Peyer's patch (tissue), 4 donors: Measurements from ENCODE around the gene SAMD4B. TPM values are rescaled to one million over a fixed set of nuclear protein-coding genes. Genes with fewer than 3 reads are reported as not detected.

Source experiments
- DNase-seq, 3 donors: peaks; one replicate each; pipeline ENCODE4 v3.0.0-alpha.2; 2017 to 2019
- H3K27ac ChIP-seq, 4 donors: fragments of 200-600 bp; sonication (generic); one replicate each; pipeline ENCODE4 v1.5.1; 2016 to 2019
- H3K27me3 ChIP-seq, 2 donors: fragments of 200-600 bp; sonication (generic); one replicate each; pipeline ENCODE4 v1.5.1; 2019
- H3K36me3 ChIP-seq, 3 donors: fragments of 200-600 bp; sonication (generic); one replicate each; pipeline ENCODE4 v1.5.1; 2016 to 2019
- H3K4me1 ChIP-seq, 4 donors: fragments of 200-600 bp; sonication (generic); one replicate each; pipeline ENCODE4 v1.5.1; 2016 to 2019
- H3K4me3 ChIP-seq, 4 donors: fragments of 200-600 bp; sonication (generic); 1 replicate in 3 of 4; 2 replicates in 1 of 4; pipeline ENCODE4 v1.5.1; 2016 to 2019; ENCODE audit warnings: mild to moderate bottlenecking in 1 of 4
- H3K9me3 ChIP-seq, 4 donors: fragments of 200-600 bp; sonication (generic); one replicate each; pipeline ENCODE4 v1.5.1; 2016 to 2019; ENCODE audit warnings: mild to moderate bottlenecking in 1 of 4
- POLR2A ChIP-seq, 2 donors: fragments of 450-650 bp; IDR thresholded peaks; one replicate each; pipeline ENCODE4 v1.5.1; 2017; ENCODE audit warnings: antibody characterized with exemption in 2 of 2, mild to moderate bottlenecking in 2 of 2, moderate library complexity in 2 of 2
- total RNA-seq, 4 donors: library from RNA; depleted of rRNA; stranded (reverse); fragments of >200 nt; gene quantifications; one replicate each; pipeline ENCODE4 v1.1.0, GENCODE V29; 2016
- TF ChIP-seq, protein P1 (sequence below), 6 experiments: fragments of 450-650 bp in 4 of 6; fragments of 200-600 bp in 2 of 6; sonication (generic) in 1 of 6; IDR thresholded peaks; one replicate each; pipeline ENCODE4 v1.5.1; 2017 to 2019; ENCODE audit warnings: antibody characterized with exemption in 6 of 6, mild to moderate bottlenecking in 3 of 6, moderate library complexity in 1 of 6

SAMD4B gene, protein sequence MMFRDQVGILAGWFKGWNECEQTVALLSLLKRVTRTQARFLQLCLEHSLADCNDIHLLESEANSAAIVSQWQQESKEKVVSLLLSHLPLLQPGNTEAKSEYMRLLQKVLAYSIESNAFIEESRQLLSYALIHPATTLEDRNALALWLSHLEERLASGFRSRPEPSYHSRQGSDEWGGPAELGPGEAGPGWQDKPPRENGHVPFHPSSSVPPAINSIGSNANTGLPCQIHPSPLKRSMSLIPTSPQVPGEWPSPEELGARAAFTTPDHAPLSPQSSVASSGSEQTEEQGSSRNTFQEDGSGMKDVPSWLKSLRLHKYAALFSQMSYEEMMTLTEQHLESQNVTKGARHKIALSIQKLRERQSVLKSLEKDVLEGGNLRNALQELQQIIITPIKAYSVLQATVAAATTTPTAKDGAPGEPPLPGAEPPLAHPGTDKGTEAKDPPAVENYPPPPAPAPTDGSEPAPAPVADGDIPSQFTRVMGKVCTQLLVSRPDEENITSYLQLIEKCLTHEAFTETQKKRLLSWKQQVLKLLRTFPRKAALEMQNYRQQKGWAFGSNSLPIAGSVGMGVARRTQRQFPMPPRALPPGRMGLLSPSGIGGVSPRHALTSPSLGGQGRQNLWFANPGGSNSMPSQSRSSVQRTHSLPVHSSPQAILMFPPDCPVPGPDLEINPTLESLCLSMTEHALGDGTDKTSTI
- 100 to 1,000 TPM in 2 of 4 donors, 10 to 100 TPM in 2; 69.0 to 126 (median 91.8) TPM for total RNA-seq

DNA sequence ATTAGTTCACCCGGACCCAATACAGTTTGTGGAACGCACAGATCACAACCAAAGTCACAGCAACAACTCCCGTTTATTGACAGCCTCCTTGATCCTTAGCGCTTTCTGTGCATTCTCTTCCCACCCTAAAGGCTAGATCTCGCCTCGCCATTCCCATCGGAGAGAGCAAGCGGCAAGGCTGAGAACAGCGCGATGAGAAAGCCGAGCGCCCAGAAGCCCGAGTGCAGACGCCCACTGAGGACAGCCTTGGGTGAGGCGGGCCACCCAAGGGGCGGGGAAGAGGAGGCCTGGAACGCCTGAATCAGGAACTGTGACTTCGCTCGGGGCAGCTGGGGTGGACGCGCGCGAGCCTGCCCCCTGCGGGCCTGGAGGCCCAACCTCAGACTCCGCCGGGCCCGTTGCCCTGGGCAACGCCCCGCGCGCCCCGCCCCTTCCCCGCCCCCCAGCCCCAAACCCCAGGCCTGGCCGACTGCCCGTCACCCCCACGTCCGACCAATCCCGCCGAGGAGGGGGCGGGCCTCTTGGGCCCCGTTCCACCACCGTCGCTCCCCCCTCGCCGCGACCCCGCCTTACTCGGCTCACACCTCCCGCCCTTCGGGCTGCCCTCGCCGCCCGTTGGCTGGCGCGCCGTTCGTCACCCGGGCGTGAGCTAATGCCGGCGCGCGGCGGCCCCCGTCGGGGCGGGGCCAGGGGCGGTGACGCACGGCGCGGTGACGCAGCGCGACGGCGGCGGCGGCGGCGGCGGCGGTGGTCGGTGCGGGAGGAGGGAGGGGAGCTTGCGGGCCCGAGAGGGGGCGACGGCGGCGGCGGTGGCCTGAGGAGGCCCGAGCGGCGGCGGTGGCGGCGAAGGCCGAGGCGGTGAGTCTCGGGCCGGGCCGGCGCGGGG lies at the start of gene SAMD4B:
Gene SAMD4B, plus strand, starts transcription at position 703 of the 886 bp plus-strand sequence. CDS start 14,473 bp downstream, outside the sequence.
- DNase-seq, result peak; percentile 99 to 100 (median 99)
- Histone ChIP-seq H3K4me3 (peak within 1 kb of the TSS; percentile 58 to 91 (median 86)), H3K9me3 (no peaks in the 10 kb centered on the region), H3K4me1 (peaks cover 0 to 35% (median 11%) of the 10 kb centered on the region in 4 donors), H3K36me3 (no peaks in the 10 kb centered on the region), H3K27ac (peak within 1 kb of the TSS; percentile 77 to 95 (median 86)), H3K27me3 (no peaks in the 10 kb centered on the region)
- peak; percentile 96 to 98 for TF ChIP-seq POLR2A (IDR thresholded peaks at IDR 0.05)
- TF ChIP-seq, protein P1, sequence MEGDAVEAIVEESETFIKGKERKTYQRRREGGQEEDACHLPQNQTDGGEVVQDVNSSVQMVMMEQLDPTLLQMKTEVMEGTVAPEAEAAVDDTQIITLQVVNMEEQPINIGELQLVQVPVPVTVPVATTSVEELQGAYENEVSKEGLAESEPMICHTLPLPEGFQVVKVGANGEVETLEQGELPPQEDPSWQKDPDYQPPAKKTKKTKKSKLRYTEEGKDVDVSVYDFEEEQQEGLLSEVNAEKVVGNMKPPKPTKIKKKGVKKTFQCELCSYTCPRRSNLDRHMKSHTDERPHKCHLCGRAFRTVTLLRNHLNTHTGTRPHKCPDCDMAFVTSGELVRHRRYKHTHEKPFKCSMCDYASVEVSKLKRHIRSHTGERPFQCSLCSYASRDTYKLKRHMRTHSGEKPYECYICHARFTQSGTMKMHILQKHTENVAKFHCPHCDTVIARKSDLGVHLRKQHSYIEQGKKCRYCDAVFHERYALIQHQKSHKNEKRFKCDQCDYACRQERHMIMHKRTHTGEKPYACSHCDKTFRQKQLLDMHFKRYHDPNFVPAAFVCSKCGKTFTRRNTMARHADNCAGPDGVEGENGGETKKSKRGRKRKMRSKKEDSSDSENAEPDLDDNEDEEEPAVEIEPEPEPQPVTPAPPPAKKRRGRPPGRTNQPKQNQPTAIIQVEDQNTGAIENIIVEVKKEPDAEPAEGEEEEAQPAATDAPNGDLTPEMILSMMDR (IDR thresholded peaks at IDR 0.05), result peak; percentile 75 to 94 (median 88)

DNA sequence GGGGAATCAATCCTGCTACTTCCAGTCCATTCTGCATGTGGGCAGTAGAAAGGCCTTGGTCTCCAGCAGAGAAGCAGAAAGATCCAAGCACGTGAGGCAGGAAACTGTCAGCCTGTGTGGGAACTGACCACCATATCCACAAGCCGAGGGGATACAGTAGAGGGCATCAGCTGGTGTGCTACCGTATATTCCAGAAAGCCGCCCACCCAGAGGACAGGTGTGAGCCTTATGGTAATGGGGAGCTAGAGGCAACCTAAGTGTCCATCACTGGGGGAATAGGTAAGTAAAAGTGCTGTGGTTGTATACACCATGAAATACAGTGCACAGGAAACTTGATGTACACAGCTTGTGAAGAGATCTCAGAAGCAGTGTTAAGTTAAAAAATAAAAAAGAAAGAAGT lies 48.8 kb upstream of the SAMD4B start:
- no peaks in the 10 kb centered on the region for H3K4me1 ChIP-seq
- no peaks in the 10 kb centered on the region for H3K36me3 ChIP-seq
- no peak overlapping the region for H3K27ac ChIP-seq
- H3K4me3 ChIP-seq, result no peak overlapping the region
- H3K9me3 ChIP-seq, result no peaks in the 10 kb centered on the region
- TF ChIP-seq POLR2A (IDR thresholded peaks at IDR 0.05), result no peak
- TF ChIP-seq, protein P1 (IDR thresholded peaks at IDR 0.05), result no peak
- H3K27me3 ChIP-seq, result no peaks in the 10 kb centered on the region
- DNase-seq, result no peak

DNA sequence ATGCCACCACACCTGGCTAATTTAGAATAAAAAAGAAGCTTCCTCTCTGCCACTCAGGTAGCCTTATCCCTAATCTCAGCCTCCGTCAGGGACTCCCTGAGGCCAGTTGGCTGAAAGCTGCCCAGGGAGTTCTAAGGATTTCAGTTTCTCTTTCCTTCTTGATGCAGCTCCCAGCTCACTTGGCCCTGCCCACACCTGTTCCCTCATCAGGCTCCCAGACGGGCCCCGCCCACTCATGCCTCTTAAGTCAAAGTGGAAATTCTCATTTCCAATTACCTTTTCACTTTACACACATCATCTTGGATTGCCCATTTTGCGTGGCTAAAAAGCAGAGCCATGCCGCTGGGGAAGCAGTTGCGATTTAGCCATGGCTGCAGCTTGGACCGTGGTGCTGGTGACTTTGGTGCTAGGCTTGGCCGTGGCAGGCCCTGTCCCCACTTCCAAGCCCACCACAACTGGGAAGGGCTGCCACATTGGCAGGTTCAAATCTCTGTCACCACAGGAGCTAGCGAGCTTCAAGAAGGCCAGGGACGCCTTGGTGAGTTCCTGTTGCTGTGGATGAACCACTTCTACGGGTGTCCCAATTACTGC lies 46.1 kb upstream of the SAMD4B start, which contains the start of gene IFNL1:
Gene IFNL1, plus strand, starts transcription at position 353 of the 591 bp plus-strand sequence. Its CDS starts 15 bp downstream, at position 368.
- no peak within 1 kb of the TSS for H3K4me3 ChIP-seq
- no peaks in the 10 kb centered on the region for H3K36me3 ChIP-seq
- no peaks in the 10 kb centered on the region for H3K27me3 ChIP-seq
- TF ChIP-seq POLR2A (IDR thresholded peaks at IDR 0.05), result no peak
- no peak within 1 kb of the TSS for H3K27ac ChIP-seq
- H3K9me3 ChIP-seq, result no peaks in the 10 kb centered on the region
- no peaks in the 10 kb centered on the region for H3K4me1 ChIP-seq
- peak in 1 of 3 donors; percentile 46 for DNase-seq

DNA sequence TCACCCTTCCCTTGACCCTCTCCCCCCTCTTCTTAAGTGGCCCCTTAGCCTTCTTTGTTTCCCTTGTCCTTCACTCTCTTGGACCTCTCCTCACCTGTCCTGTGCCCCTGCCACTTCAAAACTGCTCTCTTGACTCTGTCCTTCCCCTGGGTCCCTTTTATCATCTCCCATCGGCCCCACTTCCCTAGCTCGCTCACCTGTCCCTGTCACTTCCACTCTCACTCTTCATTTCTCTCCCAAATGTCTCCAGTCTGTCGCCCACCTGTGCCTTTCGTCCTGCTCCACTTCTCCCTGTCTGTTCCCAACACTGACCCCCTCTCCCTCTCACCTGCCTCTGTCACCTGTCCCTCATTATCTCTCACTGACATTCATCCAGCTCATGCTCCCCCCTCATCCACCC lies 45.3 kb upstream of the SAMD4B start:
- no peaks in the 10 kb centered on the region for H3K36me3 ChIP-seq
- DNase-seq, result peak in 1 of 3 donors; percentile 22
- TF ChIP-seq, protein P1 (IDR thresholded peaks at IDR 0.05), result no peak
- TF ChIP-seq POLR2A (IDR thresholded peaks at IDR 0.05), result no peak
- H3K4me1 ChIP-seq, result no peaks in the 10 kb centered on the region
- H3K27ac ChIP-seq, result no peak overlapping the region
- no peaks in the 10 kb centered on the region for H3K27me3 ChIP-seq
- H3K9me3 ChIP-seq, result no peaks in the 10 kb centered on the region
- no peak overlapping the region for H3K4me3 ChIP-seq

DNA sequence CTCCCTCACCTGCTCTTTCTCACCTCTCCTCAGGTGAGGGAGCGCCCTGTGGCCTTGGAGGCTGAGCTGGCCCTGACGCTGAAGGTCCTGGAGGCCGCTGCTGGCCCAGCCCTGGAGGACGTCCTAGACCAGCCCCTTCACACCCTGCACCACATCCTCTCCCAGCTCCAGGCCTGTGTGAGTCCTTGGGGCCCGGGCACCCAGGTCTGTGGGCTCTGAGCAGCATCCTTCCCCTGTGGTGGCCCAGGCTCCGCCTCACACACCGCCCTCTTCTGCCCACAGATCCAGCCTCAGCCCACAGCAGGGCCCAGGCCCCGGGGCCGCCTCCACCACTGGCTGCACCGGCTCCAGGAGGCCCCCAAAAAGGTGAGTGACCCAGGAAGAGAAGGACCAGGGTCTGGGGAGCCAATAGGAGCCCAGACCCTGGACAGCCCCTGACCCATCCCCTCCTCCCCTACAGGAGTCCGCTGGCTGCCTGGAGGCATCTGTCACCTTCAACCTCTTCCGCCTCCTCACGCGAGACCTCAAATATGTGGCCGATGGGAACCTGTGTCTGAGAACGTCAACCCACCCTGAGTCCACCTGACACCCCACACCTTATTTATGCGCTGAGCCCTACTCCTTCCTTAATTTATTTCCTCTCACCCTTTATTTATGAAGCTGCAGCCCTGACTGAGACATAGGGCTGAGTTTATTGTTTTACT lies 44.1 kb upstream of the SAMD4B start:
- TF ChIP-seq POLR2A (IDR thresholded peaks at IDR 0.05), result no peak
- TF ChIP-seq, protein P1 (IDR thresholded peaks at IDR 0.05), result no peak
- Histone ChIP-seq H3K4me1 (no peaks in the 10 kb centered on the region), H3K36me3 (no peaks in the 10 kb centered on the region), H3K4me3 (no peak overlapping the region), H3K9me3 (no peaks in the 10 kb centered on the region), H3K27ac (peak overlapping the region in 1 of 4 donors; percentile 35), H3K27me3 (no peaks in the 10 kb centered on the region)
- DNase-seq, result peak in 2 of 3 donors; percentile 28 to 80
